K562 (cell line): Measurements from ENCODE around the gene SLC25A34. TPM values are rescaled to one million over a fixed set of nuclear protein-coding genes. Genes with fewer than 3 reads are reported as not detected.
A peak's percentile ranks its signal among the peaks of the same experiment; 100 is the strongest.

Experiments used
- ATAC-seq: fragments of 200-7000 bp; cut with Tn5 transposase; 3 replicates; pipeline ENCODE4 v1.9.1; 2020; ENCODE audit warnings: moderate library complexity
- BruUV-seq: library from RNA; stranded (reverse); fragments of 400-500 nt; replicated peaks from 2 replicates; lab custom pipeline; 2021; lab: Mats Ljungman, UMichigan
- CTCF ChIA-PET: fragments of 300-600 bp; formaldehyde crosslinking; extraction: SDS; loops from one replicate; lab custom pipeline; 2021; ENCODE audit warnings: low intra/inter-chr PET ratio; lab: Yijun Ruan, JAX
- POLR2A ChIA-PET: fragments of 300-600, 350-650 bp; sonication (Branson Sonifier 250); formaldehyde crosslinking; extraction: SDS; loops from one replicate; lab custom pipeline; 2021; ENCODE audit warnings: antibody characterized with exemption, inconsistent platforms; lab: Yijun Ruan, JAX
- DNase-seq, 4 experiments: peaks; one replicate each; pipeline versions ENCODE4 v3.0.0 to v3.0.0-alpha.2; 2011 to 2018; ENCODE audit warnings: low spot score in 3 of 4, mixed read lengths in 3 of 4; ENCODE audit errors: extremely low read depth in 1 of 4
- FAIRE-seq: peaks from 2 replicates; lab custom pipeline; 2011; peaks lifted over from hg19 to GRCh38; lab: Jason Lieb, UNC
- H2AFZ ChIP-seq: 2 replicates; pipeline ENCODE4 v1.6.0; 2011; ENCODE audit warnings: low read depth, low read length, control low read depth, inconsistent platforms
- H3K27ac ChIP-seq: fragments of 200-600 bp; 3 replicates; pipeline ENCODE4 v1.8.0; 2011; ENCODE audit warnings: low read depth, mild to moderate bottlenecking, control low read depth, inconsistent platforms, low read length, moderate library complexity, mixed read lengths; ENCODE audit errors: extremely low read depth
- H3K27me3 ChIP-seq, 2 experiments: fragments of 300-600 bp in 1 of 2; 2 replicates in 1 of 2; 3 replicates in 1 of 2; pipeline versions ENCODE4 v1.6.0 to v1.8.0; 2011; ENCODE audit warnings: inconsistent platforms in 2 of 2, low read length in 2 of 2, mild to moderate bottlenecking in 1 of 2, mixed read lengths in 1 of 2, moderate library complexity in 1 of 2; ENCODE audit not compliant: control insufficient read depth in 2 of 2, insufficient read depth in 2 of 2
- H3K36me3 ChIP-seq: fragments of 300-600 bp; 3 replicates; pipeline ENCODE4 v1.8.0; 2011; ENCODE audit warnings: mild to moderate bottlenecking, low read length, inconsistent platforms; ENCODE audit not compliant: control insufficient read depth, insufficient read depth
- H3K4me1 ChIP-seq, 2 experiments: fragments of 200-600 bp in 1 of 2; replicated peaks in 1 of 2; 2 replicates in 1 of 2; 3 replicates in 1 of 2; pipeline versions ENCODE4 v1.5.1 to v1.8.0; 2011; ENCODE audit warnings: inconsistent platforms in 2 of 2, low read length in 2 of 2, mild to moderate bottlenecking in 1 of 2, mixed read lengths in 1 of 2, moderate library complexity in 1 of 2; ENCODE audit not compliant: control insufficient read depth in 2 of 2, insufficient read depth in 2 of 2
- H3K4me2 ChIP-seq: 2 replicates; pipeline ENCODE4 v1.6.1; 2011; ENCODE audit warnings: low read length, control low read depth, inconsistent platforms, mixed read lengths; ENCODE audit not compliant: insufficient read depth
- H3K4me3 ChIP-seq: fragments of 200-600 bp; sonication (generic), shearing (Covaris generic); 2 replicates; pipeline ENCODE4 v1.5.1; 2016; ENCODE audit warnings: control low read depth, inconsistent platforms
- H3K79me2 ChIP-seq: fragments of 200-600 bp; 3 replicates; pipeline ENCODE4 v1.8.0; 2011; ENCODE audit warnings: low read length, inconsistent platforms; ENCODE audit not compliant: control insufficient read depth, insufficient read depth
- H3K9ac ChIP-seq, 2 experiments: 2 replicates each; pipeline versions ENCODE4 v1.6.0 to v1.6.1; 2011; ENCODE audit warnings: low read depth in 2 of 2, low read length in 2 of 2, control low read depth in 1 of 2, inconsistent platforms in 1 of 2, mild to moderate bottlenecking in 1 of 2, mixed read lengths in 1 of 2; ENCODE audit not compliant: insufficient read depth in 1 of 2
- H3K9me1 ChIP-seq: one replicate; pipeline ENCODE4 v1.6.0; 2011; ENCODE audit warnings: inconsistent platforms, mild to moderate bottlenecking, low read length, moderate library complexity; ENCODE audit not compliant: control insufficient read depth, insufficient read depth
- H3K9me3 ChIP-seq: replicated peaks from 2 replicates; pipeline ENCODE4 v1.5.1; 2011; ENCODE audit warnings: low read depth, low read length, inconsistent platforms; ENCODE audit not compliant: control insufficient read depth, insufficient read depth
- H4K20me1 ChIP-seq: replicated peaks from 2 replicates; pipeline ENCODE4 v1.6.1; 2011; ENCODE audit warnings: low read length, inconsistent platforms, mixed read lengths; ENCODE audit not compliant: control insufficient read depth, insufficient read depth
- HMG20B ChIP-seq: fragments of 250-450 bp; sonication (Bioruptor Pico); IDR thresholded peaks from 2 replicates; pipeline ENCODE4 v1.5.0; 2021; ENCODE audit warnings: mild to moderate bottlenecking
- WGBS: fragments of 100-300 bp; shearing (Covaris generic); methylation state at CpG from one replicate; pipeline ENCODE4 v1.1.6; 2016; ENCODE audit warnings: low coverage, mixed read lengths; ENCODE audit not compliant: insufficient coverage; ENCODE audit errors: missing lambda C conversion rate; 5-methylcytosine and 5-hydroxymethylcytosine counted together
- in situ Hi-C: fragments of 300-500 bp; cut with MboI; formaldehyde crosslinking; loops from 4 replicates; pipeline ENCODE4 v1.15.0; 2018; ENCODE audit warnings: inconsistent platforms, mixed read lengths
- intact Hi-C: fragments of 100-400 bp; cut with micrococcal nuclease; formaldehyde crosslinking; loops from 2 replicates; pipeline ENCODE4 v1.14.2; 2022
- polyA plus RNA-seq, 8 experiments: library from polyadenylated mRNA; depleted of rRNA in 4 of 8; stranded (reverse) in 5 of 8; unstranded in 3 of 8; fragments of >200 nt; fragmentation: Nextera tagmentation in 2 of 8; fragmentation: Illumina TruSeq in 1 of 8; extraction: Ambion mirVana in 2 of 8; extraction: Trizol in 1 of 8; gene quantifications; 2 replicates each; pipeline versions ENCODE4 v1.2.1 to v1.2.3, GENCODE V29; 2011 to 2014; ENCODE audit warnings: inconsistent platforms in 1 of 8, missing spikeins in 1 of 8
- total RNA-seq, 7 experiments: library from RNA; depleted of rRNA in 6 of 7; stranded (reverse); fragments of >200 nt in 6 of 7; fragmentation: Illumina TruSeq in 2 of 7; extraction: Trizol in 2 of 7; gene quantifications; 2 replicates each; pipeline versions ENCODE4 v1.2.1 to v1.2.3, GENCODE V29; 2011 to 2021; ENCODE audit warnings: low replicate concordance in 1 of 7
- TF ChIP-seq, protein P1 (sequence below), 2 experiments: IDR thresholded peaks; 2 replicates each; pipeline ENCODE4 v1.6.1; 2012; ENCODE audit warnings: improper control_type of control experiment in 2 of 2, low read depth in 2 of 2, low read length in 2 of 2, borderline replicate concordance in 1 of 2

The SLC25A34 gene
- total and polyA plus RNA-seq, 9 of the 15 experiments (the other 6 are each of a cell fraction or from before 2014, with no cell fraction given): 0.01 to 0.57 (median 0.16) TPM

DNA sequence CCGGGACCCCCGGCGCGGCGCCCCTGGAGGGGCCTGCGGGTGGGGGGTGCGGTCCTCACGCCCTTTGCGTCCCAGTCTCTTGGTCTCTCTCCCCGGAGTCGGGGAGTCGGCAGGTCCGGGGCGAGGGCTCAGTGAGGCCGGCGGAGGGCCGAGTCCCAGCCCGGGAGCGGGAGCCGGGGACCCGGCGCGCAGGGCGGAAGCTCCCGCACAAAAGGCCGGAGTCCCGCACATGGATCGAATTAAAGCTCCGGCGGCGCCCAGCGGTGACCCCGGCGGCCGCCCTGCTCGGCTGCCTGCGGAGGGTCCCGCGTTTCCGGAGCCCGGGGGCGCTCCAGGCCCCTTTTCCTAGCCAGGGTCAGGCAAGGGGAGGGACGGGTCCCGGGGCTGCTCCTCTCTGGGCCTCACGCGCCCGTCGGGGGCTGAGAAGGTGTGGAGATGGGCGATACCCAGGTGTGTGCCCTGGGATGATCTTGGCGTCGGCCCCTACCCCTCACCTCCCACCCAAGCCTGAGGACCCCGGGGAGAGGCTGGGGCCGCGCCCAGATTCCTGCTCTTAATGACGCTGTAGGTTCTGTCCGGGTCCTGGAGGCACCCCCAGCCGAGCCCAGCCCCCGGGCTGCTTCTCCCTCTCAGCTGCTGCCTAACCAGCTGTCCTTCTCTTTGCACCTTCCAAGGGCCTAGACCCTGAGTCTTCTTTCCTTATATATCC lies 23.0 kb downstream of the SLC25A34 start:
- CTCF ChIA-PET: no interaction called here

More for the DNA sequence above, 23.0 kb downstream of the SLC25A34 start:
- H3K9me3 ChIP-seq: no peaks in the 10 kb centered on the region
- H4K20me1 ChIP-seq: peaks cover 9% of the 10 kb centered on the region
- H3K9ac ChIP-seq: 0 out of 4 replicates have a peak overlapping the region, but pooled peaks of 1 of the 2 experiments have one; percentile 1
- ATAC-seq (peak; percentile 10; the same call in 2 of the 3 replicates), DNase-seq (peak in 1 of 4 experiments; percentile 41), FAIRE-seq (no peak)
- no peaks in the 10 kb centered on the region for H3K79me2 ChIP-seq
- intact Hi-C loops: no loop called here
- no peaks in the 10 kb centered on the region for H3K9me1 ChIP-seq
- no peak overlapping the region for H3K4me3 ChIP-seq
- no peaks in the 10 kb centered on the region for H3K36me3 ChIP-seq
- no peak overlapping the region for H3K4me2 ChIP-seq
- H3K4me1 ChIP-seq: peaks cover 15 to 37% of the 10 kb centered on the region in 2 experiments; a peak in 4 of 5 replicates
- no peak overlapping the region for H2AFZ ChIP-seq
- in situ Hi-C loops: no loop called here
- peaks cover 26 to 60% of the 10 kb centered on the region in 2 experiments; a peak in 4 of 5 replicates for H3K27me3 ChIP-seq
- BruUV-seq: no TSS peak
- TF ChIP-seq, protein P1, sequence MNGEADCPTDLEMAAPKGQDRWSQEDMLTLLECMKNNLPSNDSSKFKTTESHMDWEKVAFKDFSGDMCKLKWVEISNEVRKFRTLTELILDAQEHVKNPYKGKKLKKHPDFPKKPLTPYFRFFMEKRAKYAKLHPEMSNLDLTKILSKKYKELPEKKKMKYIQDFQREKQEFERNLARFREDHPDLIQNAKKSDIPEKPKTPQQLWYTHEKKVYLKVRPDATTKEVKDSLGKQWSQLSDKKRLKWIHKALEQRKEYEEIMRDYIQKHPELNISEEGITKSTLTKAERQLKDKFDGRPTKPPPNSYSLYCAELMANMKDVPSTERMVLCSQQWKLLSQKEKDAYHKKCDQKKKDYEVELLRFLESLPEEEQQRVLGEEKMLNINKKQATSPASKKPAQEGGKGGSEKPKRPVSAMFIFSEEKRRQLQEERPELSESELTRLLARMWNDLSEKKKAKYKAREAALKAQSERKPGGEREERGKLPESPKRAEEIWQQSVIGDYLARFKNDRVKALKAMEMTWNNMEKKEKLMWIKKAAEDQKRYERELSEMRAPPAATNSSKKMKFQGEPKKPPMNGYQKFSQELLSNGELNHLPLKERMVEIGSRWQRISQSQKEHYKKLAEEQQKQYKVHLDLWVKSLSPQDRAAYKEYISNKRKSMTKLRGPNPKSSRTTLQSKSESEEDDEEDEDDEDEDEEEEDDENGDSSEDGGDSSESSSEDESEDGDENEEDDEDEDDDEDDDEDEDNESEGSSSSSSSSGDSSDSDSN (IDR thresholded peaks at IDR 0.05; ENCODE audit: borderline replicate concordance in 1 of 2, low read depth in 2 of 2, low read length in 2 of 2): peak in 1 of 2 experiments; percentile 82; a peak in 1 of 4 replicates
- no peak for TF ChIP-seq HMG20B (CRISPR knock-in tag)
- no peak overlapping the region for H3K27ac ChIP-seq
- POLR2A ChIA-PET: interaction anchor here (0.7 kb wide), 1 partner anchor 20 kb away, joined by 3 read pairs; no protein-coding TSS in a partner anchor
- 27% methylated on average over 40 of the region's 58 CpGs for WGBS
